Psoas muscle (tissue), 8 donors: ENCODE measurements around the gene POLR3A. TPM values are rescaled to one million over a fixed set of nuclear protein-coding genes. Genes with fewer than 3 reads are reported as not detected.

Source experiments
- ATAC-seq, 4 donors: fragments of 200-7000 bp; cut with Tn5 transposase; one replicate each; pipeline ENCODE4 v1.9.1; 2020; ENCODE audit warnings: moderate library complexity in 3 of 4, mild to moderate bottlenecking in 2 of 4
- DNase-seq, 2 donors: peaks; one replicate each; pipeline ENCODE4 v3.0.0-alpha.2; 2020
- H3K27ac ChIP-seq: fragments of 200-600 bp; one replicate; pipeline ENCODE4 v1.8.0; 2022
- H3K27me3 ChIP-seq, 3 donors: fragments of 200-600 bp in 1 of 3; one replicate each; pipeline versions ENCODE4 v1.6.1 to v1.8.0; 2013 to 2022; ENCODE audit warnings: low read length in 2 of 3, mild to moderate bottlenecking in 2 of 3, moderate library complexity in 1 of 3; ENCODE audit not compliant: insufficient read depth in 3 of 3
- H3K36me3 ChIP-seq, 2 donors: fragments of 200-600 bp in 1 of 2; one replicate each; pipeline versions ENCODE4 v1.6.1 to v1.8.0; 2013 to 2022; ENCODE audit warnings: low read depth in 1 of 2, mild to moderate bottlenecking in 1 of 2, moderate library complexity in 1 of 2; ENCODE audit not compliant: insufficient read depth in 1 of 2
- H3K4me1 ChIP-seq: fragments of 200-600 bp; one replicate; pipeline ENCODE4 v1.8.0; 2022
- H3K4me3 ChIP-seq: fragments of 200-600 bp; one replicate; pipeline ENCODE4 v1.8.0; 2022; ENCODE audit warnings: mild to moderate bottlenecking
- H3K9me3 ChIP-seq: fragments of 200-600 bp; one replicate; pipeline ENCODE4 v1.8.0; 2022
- WGBS, 3 donors: extraction: QIAGEN DNeasy Blood & Tissue Kit; methylation state at CpG; one replicate each; pipeline versions ENCODE4 v1.1.6 to v1.1.7; 2013; 5-methylcytosine and 5-hydroxymethylcytosine counted together
- intact Hi-C, 2 donors: fragments of 100-400 bp; cut with DNase I; formaldehyde crosslinking; loops; one replicate each; pipeline versions ENCODE4 v1.11.0 to v1.14.2; 2022
- polyA plus RNA-seq, 3 donors: library from polyadenylated mRNA; stranded (reverse); fragments of 200-250 nt; gene quantifications; one replicate each; pipeline ENCODE4 v1.2.3, GENCODE V29; 2013
- total RNA-seq, 4 donors: library from RNA; stranded (reverse); fragmentation: NEBNext Ultra II Directional in 2 of 4; extraction: Animal tissue kit (Norgen Biotek cat#: 25700) in 2 of 4; gene quantifications; one replicate each; pipeline versions ENCODE4 v1.2.1 to v1.2.4, GENCODE V29; 2021 to 2023
- TF ChIP-seq, protein P1 (sequence below): fragments of 200-600 bp; IDR thresholded peaks from one replicate; pipeline ENCODE4 v1.8.0; 2022; ENCODE audit warnings: antibody characterized with exemption
- donor health status: healthy with polysubstance abuse.
- donor health status: DM: no; HTN: no; CAD: no; lungs with moderate emphysema.
- donor health status: Bipolar disorder and iron deficiency.
- donor health status: healthy.
- donor health status: DM: yes; HTN: yes; CAD: no.
- donor health status: DM: no; HTN: no; CAD: no.
- donor health status: DM: no; HTN: no; CAD: no.
- donor health status: DM: yes; HTN: yes; CAD: no.

The POLR3A gene
- total and polyA plus RNA-seq, 7 donors: 5.2 to 16.5 (median 12.6) TPM

- Histone ChIP-seq H3K27me3 (no peaks in the 10 kb centered on the region), H3K27ac (no peak overlapping the region), H3K4me3 (no peak overlapping the region), H3K36me3 (no peaks in the 10 kb centered on the region), H3K4me1 (no peaks in the 10 kb centered on the region), H3K9me3 (no peaks in the 10 kb centered on the region)
- 63 to 69% (median 65%) methylated on average over 12 of the region's 12 CpGs for WGBS, 3 donors
- ATAC-seq (no peak), DNase-seq (no peak)
- intact Hi-C loops: no loop called here
- TF ChIP-seq, protein P1, sequence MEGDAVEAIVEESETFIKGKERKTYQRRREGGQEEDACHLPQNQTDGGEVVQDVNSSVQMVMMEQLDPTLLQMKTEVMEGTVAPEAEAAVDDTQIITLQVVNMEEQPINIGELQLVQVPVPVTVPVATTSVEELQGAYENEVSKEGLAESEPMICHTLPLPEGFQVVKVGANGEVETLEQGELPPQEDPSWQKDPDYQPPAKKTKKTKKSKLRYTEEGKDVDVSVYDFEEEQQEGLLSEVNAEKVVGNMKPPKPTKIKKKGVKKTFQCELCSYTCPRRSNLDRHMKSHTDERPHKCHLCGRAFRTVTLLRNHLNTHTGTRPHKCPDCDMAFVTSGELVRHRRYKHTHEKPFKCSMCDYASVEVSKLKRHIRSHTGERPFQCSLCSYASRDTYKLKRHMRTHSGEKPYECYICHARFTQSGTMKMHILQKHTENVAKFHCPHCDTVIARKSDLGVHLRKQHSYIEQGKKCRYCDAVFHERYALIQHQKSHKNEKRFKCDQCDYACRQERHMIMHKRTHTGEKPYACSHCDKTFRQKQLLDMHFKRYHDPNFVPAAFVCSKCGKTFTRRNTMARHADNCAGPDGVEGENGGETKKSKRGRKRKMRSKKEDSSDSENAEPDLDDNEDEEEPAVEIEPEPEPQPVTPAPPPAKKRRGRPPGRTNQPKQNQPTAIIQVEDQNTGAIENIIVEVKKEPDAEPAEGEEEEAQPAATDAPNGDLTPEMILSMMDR: no peak
Observed at GRCh38 chr10:78059906-78060702, 30.8 kb upstream of the POLR3A start.

GRCh38 chr10:78058562-78058961, 29.2 kb upstream of the POLR3A start:
- Histone ChIP-seq H3K36me3 (no peaks in the 10 kb centered on the region), H3K9me3 (no peaks in the 10 kb centered on the region), H3K4me1 (no peaks in the 10 kb centered on the region), H3K27me3 (no peaks in the 10 kb centered on the region), H3K27ac (no peak overlapping the region), H3K4me3 (no peak overlapping the region)
- intact Hi-C loops: no loop called here
- TF ChIP-seq, protein P1: no peak
- DNase-seq (no peak), ATAC-seq (no peak)
- WGBS, 3 donors: 65 to 74% (median 70%) methylated on average over 5 of the region's 5 CpGs

DNA sequence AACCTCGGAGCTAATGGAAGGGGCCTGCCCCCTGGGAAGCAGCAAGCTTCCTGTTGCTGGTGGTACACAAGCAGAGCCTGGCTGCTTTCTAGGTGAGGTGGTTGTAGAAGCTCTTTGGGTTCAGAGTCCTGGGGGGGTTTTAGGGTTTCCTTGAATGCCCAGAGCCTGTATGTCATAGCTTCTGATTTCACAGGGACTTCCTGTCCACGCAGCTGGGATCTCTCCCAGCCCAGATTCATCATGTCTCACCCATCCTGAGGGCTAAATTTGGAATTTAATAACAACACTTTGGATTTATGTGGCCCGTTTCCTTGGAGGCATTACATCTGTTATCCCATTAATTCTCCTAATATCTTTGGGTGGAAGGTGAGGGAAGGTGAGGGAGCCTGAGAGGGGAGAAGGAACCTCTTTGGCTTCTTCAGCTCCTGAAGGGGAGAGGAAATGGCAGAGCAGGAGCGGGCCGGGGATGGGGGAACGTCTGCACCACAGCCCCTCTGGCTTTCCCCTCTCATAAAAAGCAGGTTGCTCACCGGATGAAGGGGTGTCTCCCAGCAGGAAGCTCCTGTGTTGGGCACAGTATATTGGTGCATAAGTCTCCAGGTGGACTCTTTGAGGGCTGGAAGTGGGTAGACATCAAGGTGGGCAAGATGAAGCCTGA, 24.0 kb upstream of the POLR3A start:
- 56 to 67% (median 61%) methylated on average over 7 of the region's 7 CpGs for whole genome bisulfite sequencing, 3 donors
- H3K4me3 ChIP-seq: no peak overlapping the region
- no peaks in the 10 kb centered on the region for H3K27me3 ChIP-seq
- H3K4me1 ChIP-seq: no peaks in the 10 kb centered on the region
- H3K9me3 ChIP-seq: no peaks in the 10 kb centered on the region
- intact Hi-C loops: no loop called here
- TF ChIP-seq, protein P1: no peak
- DNase-seq (no peak), ATAC-seq (no peak)
- H3K27ac ChIP-seq: no peak overlapping the region
- H3K36me3 ChIP-seq: no peaks in the 10 kb centered on the region

DNA sequence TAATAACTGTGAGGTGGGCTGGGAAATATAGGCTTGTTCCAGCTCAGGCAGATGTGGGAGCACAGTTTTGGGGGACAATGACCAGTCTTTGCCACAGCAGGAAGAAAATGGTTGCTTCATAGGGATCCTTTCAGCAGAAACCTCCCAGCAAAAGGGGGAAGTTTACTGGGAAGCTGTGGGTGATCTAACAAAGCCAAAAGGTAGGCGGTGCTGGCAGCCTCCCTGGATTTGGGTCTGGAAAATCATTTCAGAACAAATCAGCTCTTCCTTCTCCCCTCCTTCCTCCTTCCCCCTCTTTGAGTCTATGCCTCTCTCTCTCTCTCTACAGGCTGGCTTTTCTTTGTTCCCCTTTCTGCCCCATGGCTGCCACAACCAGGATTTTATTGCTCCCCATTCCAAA, 20.5 kb upstream of the POLR3A start:
- no peaks in the 10 kb centered on the region for H3K27me3 ChIP-seq
- TF ChIP-seq, protein P1: no peak
- H3K4me1 ChIP-seq: no peaks in the 10 kb centered on the region
- intact Hi-C loops: loop anchor here (5.0 to 10.0 kb wide), 5 partner anchors 252 to 1147 kb away; partner anchors contain the start of gene ZMIZ1 (in 1 of the 2)
- 75 to 82% methylated on average over 1 of the region's 1 CpG; no CpG with 5 or more reads in 1 of the 3 donors for WGBS, 3 donors
- no peaks in the 10 kb centered on the region for H3K36me3 ChIP-seq
- H3K27ac ChIP-seq: no peak overlapping the region
- DNase-seq: no peak
- no peak for ATAC-seq
- no peaks in the 10 kb centered on the region for H3K9me3 ChIP-seq
- H3K4me3 ChIP-seq: no peak overlapping the region
